GM21717 (cell line): ENCODE results near the gene COX14.
A peak's percentile ranks its signal among the peaks of the same experiment; 100 is the strongest.
"Not testable (repeated sequence)": the region's sequence is repeated elsewhere in the genome, so short reads cannot be mapped to it uniquely, and the experiment has no call there.

Source experiments
- ATAC-seq: cut with Tn5 transposase; IDR thresholded peaks from one replicate; pipeline ENCODE4 v1.9.1; 2021; ENCODE audit warnings: mild to moderate bottlenecking, moderate library complexity; ENCODE audit not compliant: unreplicated experiment

The COX14 gene

GRCh38 chr12:50111693-50112455 lies at the start of gene COX14:
Gene COX14 (plus strand): TSS chr12:50112236. CDS start chr12:50120044, 7,808 bp downstream.
- peak; percentile 81 for ATAC-seq

GRCh38 chr12:50062728-50063460 lies 49.1 kb upstream of the COX14 start:
- ATAC-seq: no peak

GRCh38 chr12:50065726-50066310 lies 46.2 kb upstream of the COX14 start:
- no peak for ATAC-seq

GRCh38 chr12:50066402-50066801 lies 45.6 kb upstream of the COX14 start:
- no peak for ATAC-seq

- ATAC-seq: no peak
Observed at GRCh38 chr12:50069069-50069468, 43.0 kb upstream of the COX14 start.

GRCh38 chr12:50069539-50069938 lies 42.5 kb upstream of the COX14 start:
- ATAC-seq: no peak

GRCh38 chr12:50070314-50071060 lies 41.5 kb upstream of the COX14 start:
- ATAC-seq: no peak

- ATAC-seq: no peak
Observed at GRCh38 chr12:50072198-50072907, 39.7 kb upstream of the COX14 start.

- no peak for ATAC-seq
Observed at GRCh38 chr12:50073206-50073605, 38.8 kb upstream of the COX14 start.

GRCh38 chr12:50073712-50074111 lies 38.3 kb upstream of the COX14 start:
- no peak for ATAC-seq

- peak; percentile 81 for ATAC-seq
Observed at GRCh38 chr12:50074936-50075807, 36.9 kb upstream of the COX14 start.

GRCh38 chr12:50075808-50076170 lies 36.2 kb upstream of the COX14 start:
- no peak for ATAC-seq

GRCh38 chr12:50077099-50077498 lies 34.9 kb upstream of the COX14 start:
- ATAC-seq: no peak

- no peak for ATAC-seq
Observed at GRCh38 chr12:50078281-50078680, 33.8 kb upstream of the COX14 start.

- ATAC-seq: no peak
Observed at GRCh38 chr12:50079771-50080170, 32.3 kb upstream of the COX14 start.

- ATAC-seq: no peak
Observed at GRCh38 chr12:50081096-50081808, 30.8 kb upstream of the COX14 start.

- ATAC-seq: no peak
Observed at GRCh38 chr12:50082644-50083043, 29.4 kb upstream of the COX14 start.

GRCh38 chr12:50083301-50083700 lies 28.7 kb upstream of the COX14 start:
- no peak for ATAC-seq

- not testable (repeated sequence) for ATAC-seq
Observed at GRCh38 chr12:50084409-50084774, 27.6 kb upstream of the COX14 start.
